ENCODE measurements around the gene SERTM1. TPM values are rescaled to one million over a fixed set of nuclear protein-coding genes. Genes with fewer than 3 reads are reported as not detected.

SERTM1 gene
- total and polyA plus RNA-seq, 10 of the 15 experiments (the other 5 are each of a cell fraction or from before 2014, with no cell fraction given), result not detected

- H3K27me3 ChIP-seq (replicated peaks in 1 of 2; ENCODE audit: control insufficient read depth in 2 of 2, insufficient read depth in 2 of 2, low read length in 1 of 2), result no peaks in the 10 kb centered on the region
- POLR2A ChIA-PET, result no interaction called here
- no peak overlapping the region for H2AFZ ChIP-seq (ENCODE audit: control insufficient read depth, low read depth, low read length)
- no TSS peak for BruUV-seq (replicated peaks)
- no peaks in the 10 kb centered on the region for H3K36me3 ChIP-seq (ENCODE audit: control insufficient read depth in 2 of 2, insufficient read depth in 2 of 2, low read length in 1 of 2)
- DNase-seq (ENCODE audit: low read depth, low spot score) (no peak), FAIRE-seq (no peak), ATAC-seq (no peak)
- WGBS (ENCODE audit: insufficient coverage, insufficient replicate concordance, low lambda C conversion rate, missing lambda C conversion rate), result 0% methylated on average over 1 of the region's 1 CpG
- no peak overlapping the region for H3K4me3 ChIP-seq
- in situ Hi-C loops (cut with MboI), result no loop called here
- no peak overlapping the region for H3K9ac ChIP-seq (ENCODE audit: control insufficient read depth, insufficient read depth, low read length)
- H4K20me1 ChIP-seq (ENCODE audit: control insufficient read depth, insufficient read depth), result no peaks in the 10 kb centered on the region
- no peak overlapping the region for H3K27ac ChIP-seq (ENCODE audit: control insufficient read depth, insufficient read depth)
- TF ChIP-seq POLR2AphosphoS5 (IDR thresholded peaks at IDR 0.05; ENCODE audit: low read length) (no peak), CHD4 (IDR thresholded peaks at IDR 0.05) (no peak), ZNF384 (IDR thresholded peaks at IDR 0.05; ENCODE audit: borderline replicate concordance, low read depth, low read length) (no peak), NFIC (IDR thresholded peaks at IDR 0.05; ENCODE audit: low read depth, low read length) (no peak), BRCA1 (IDR thresholded peaks at IDR 0.05; ENCODE audit: low read depth, low read length) (no peak), SREBF1 (IDR thresholded peaks at IDR 0.05; ENCODE audit: low read length) (no peak), EP300 (IDR thresholded peaks at IDR 0.05; ENCODE audit: borderline replicate concordance in 1 of 2, control insufficient read depth in 1 of 2, low read depth in 2 of 2, low read length in 2 of 2) (no peak), ETV6 (conservative IDR thresholded peaks at IDR 0.05 in 1 of 2, IDR thresholded peaks at IDR 0.05 in 1 of 2; ENCODE audit: borderline replicate concordance in 1 of 2, low read depth in 1 of 2) (no peak), ATF7 (IDR thresholded peaks at IDR 0.05; ENCODE audit: low read depth) (no peak), JUND (IDR thresholded peaks at IDR 0.05; ENCODE audit: low read depth, low read length) (no peak), POLR2A (IDR thresholded peaks at IDR 0.05; ENCODE audit: low read depth, low read length) (no peak), YY1 (IDR thresholded peaks at IDR 0.05; ENCODE audit: low read depth, low read length) (no peak), HSF1 (IDR thresholded peaks at IDR 0.05; ENCODE audit: low read depth, low read length) (no peak), USF1 (IDR thresholded peaks at IDR 0.05; ENCODE audit: borderline replicate concordance, extremely low read length, insufficient read depth, low read depth, low read length) (no peak), PAX8 (IDR thresholded peaks at IDR 0.05) (no peak), ZBTB4 (CRISPR knock-in tag; IDR thresholded peaks at IDR 0.05) (no peak), TAF1 (IDR thresholded peaks at IDR 0.05; ENCODE audit: borderline replicate concordance, low read depth, low read length) (no peak), FOS (IDR thresholded peaks at IDR 0.05; ENCODE audit: borderline replicate concordance, extremely low read depth, insufficient read length) (no peak), MLLT1 (IDR thresholded peaks at IDR 0.05) (no peak), EED (IDR thresholded peaks at IDR 0.05; ENCODE audit: low read depth) (no peak)
- intact Hi-C loops (cut with micrococcal nuclease; ENCODE audit: unreplicated experiment), result no loop called here
- CTCF ChIA-PET, result no interaction called here
- RAD21 ChIA-PET (ENCODE audit: unreplicated experiment), result no interaction called here
- SMC1A ChIA-PET (ENCODE audit: uncharacterized antibody, unreplicated experiment), result no interaction called here
- H3K9me3 ChIP-seq (replicated peaks; ENCODE audit: control insufficient read depth, insufficient read depth, low read length), result no peaks in the 10 kb centered on the region
- H3K4me1 ChIP-seq (ENCODE audit: control insufficient read depth, insufficient read depth, low read length), result no peaks in the 10 kb centered on the region
- H3K4me2 ChIP-seq (ENCODE audit: control insufficient read depth, insufficient read depth), result no peak overlapping the region
- H3K79me2 ChIP-seq (ENCODE audit: control insufficient read depth, insufficient read depth, low read length), result no peaks in the 10 kb centered on the region
These were observed 32.9 kb downstream of the SERTM1 start for GRCh38 chr13:36706755-36707154.

All from GM12878 (cell line).